Anterior cingulate cortex (tissue), 58 donors: ENCODE results near the gene UBASH3A.

Experiments
- DNase-seq, 58 donors: peaks; one replicate each; lab custom pipeline; 2025; lab: John Stamatoyannopoulos, UW

UBASH3A gene

GRCh38 chr21:42443876-42444744 is 40.4 kb downstream of the UBASH3A start:
- no peak for DNase-seq

GRCh38 chr21:42444745-42445059 is 41.0 kb downstream of the UBASH3A start:
- DNase-seq, result no peak

GRCh38 chr21:42445311-42445710 is 41.6 kb downstream of the UBASH3A start:
- DNase-seq, result no peak

GRCh38 chr21:42446531-42446930 is 42.8 kb downstream of the UBASH3A start:
- DNase-seq, result no peak

- DNase-seq, result no peak
Observed at GRCh38 chr21:42447182-42447581, 43.5 kb downstream of the UBASH3A start.

- no peak for DNase-seq
Observed at GRCh38 chr21:42447732-42448131, 44.0 kb downstream of the UBASH3A start.

- no peak for DNase-seq
Observed at GRCh38 chr21:42448686-42449085, 45.0 kb downstream of the UBASH3A start.

- DNase-seq, result no peak
Observed at GRCh38 chr21:42451941-42452340, 48.2 kb downstream of the UBASH3A start.

- DNase-seq, result no peak
Observed at GRCh38 chr21:42452401-42453223, 48.9 kb downstream of the UBASH3A start.

GRCh38 chr21:42453224-42453985 is 49.7 kb downstream of the UBASH3A start:
- no peak for DNase-seq

GRCh38 chr21:42453986-42454570 is 50.4 kb downstream of the UBASH3A start:
- no peak for DNase-seq

GRCh38 chr21:42454786-42455185 is 51.1 kb downstream of the UBASH3A start:
- no peak for DNase-seq

GRCh38 chr21:42455196-42455595 is 51.5 kb downstream of the UBASH3A start:
- no peak for DNase-seq

- no peak for DNase-seq
Observed at GRCh38 chr21:42455754-42456440, 52.2 kb downstream of the UBASH3A start.

GRCh38 chr21:42456457-42456856 is 52.8 kb downstream of the UBASH3A start:
- no peak for DNase-seq

GRCh38 chr21:42459082-42459460 is 55.4 kb downstream of the UBASH3A start:
- no peak for DNase-seq

- DNase-seq, result no peak
Observed at GRCh38 chr21:42459546-42460215, 56.0 kb downstream of the UBASH3A start.

GRCh38 chr21:42460391-42461184 is 56.9 kb downstream of the UBASH3A start:
- DNase-seq, result no peak

- no peak for DNase-seq
Observed at GRCh38 chr21:42461185-42461520, 57.5 kb downstream of the UBASH3A start.
